Measurements from ENCODE around the gene ZXDC.

Gene ZXDC

DNA sequence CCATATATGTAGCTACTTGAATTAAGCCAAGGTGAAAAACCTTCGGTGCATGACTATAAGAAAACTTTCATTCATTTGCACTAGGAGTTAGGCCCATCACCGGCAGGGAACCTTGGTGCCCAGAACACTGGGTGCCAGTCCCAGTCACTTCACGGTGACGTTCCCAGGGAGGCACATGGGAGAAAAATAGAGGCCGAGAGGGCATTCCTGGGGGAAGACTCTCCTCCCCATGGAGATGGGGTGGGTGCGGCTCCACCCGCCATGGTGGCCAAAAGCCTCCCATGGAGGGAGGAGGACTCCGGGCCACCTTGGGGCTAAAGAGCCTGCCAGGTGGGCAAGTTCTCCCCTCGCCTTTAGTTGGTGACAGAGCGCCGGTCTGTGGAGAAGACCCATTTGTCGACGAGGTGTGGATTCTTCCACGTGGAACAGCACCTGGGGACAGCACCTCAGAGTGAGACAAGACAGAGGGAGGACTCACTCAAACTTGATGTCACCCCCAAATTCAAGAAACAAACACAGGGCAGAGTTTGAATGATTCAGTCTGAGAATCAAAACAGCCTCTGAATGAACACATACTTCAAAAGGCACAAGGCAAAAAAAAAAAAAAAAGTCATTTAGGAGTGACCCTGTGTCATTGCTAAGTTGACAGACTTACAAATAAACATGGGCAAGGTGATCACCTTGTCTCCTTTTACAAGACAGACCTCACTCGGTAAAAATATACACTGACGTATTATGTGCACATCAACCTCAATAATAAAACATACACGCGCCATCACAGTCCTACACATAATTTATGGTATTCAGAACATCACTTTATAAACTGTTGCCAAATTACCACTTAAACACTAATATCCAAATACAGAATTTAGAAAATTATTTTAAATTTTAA, 38.6 kb downstream of the ZXDC start:
- Histone ChIP-seq H3K4me1 (no peaks in the 10 kb centered on the region), H3K27ac (no peak overlapping the region), H3K36me3 (peaks cover 29 to 91% (median 57%) of the 10 kb centered on the region in 11 experiments; a peak in 21 of 22 replicates), H3K4me3 (no peak overlapping the region), H3K4me2 (no peak overlapping the region), H3K9ac (no peak overlapping the region), H3K9me3 (replicated peaks in 1 of 11) (no peaks in the 10 kb centered on the region), H3K27me3 (no peaks in the 10 kb centered on the region), H4K20me1 (peaks cover 0 to 86% (median 16%) of the 10 kb centered on the region in 11 experiments; a peak in 11 of 22 replicates)
- TF ChIP-seq Cebpa-rat (IDR thresholded peaks at IDR 0.05) = no peak

DNA sequence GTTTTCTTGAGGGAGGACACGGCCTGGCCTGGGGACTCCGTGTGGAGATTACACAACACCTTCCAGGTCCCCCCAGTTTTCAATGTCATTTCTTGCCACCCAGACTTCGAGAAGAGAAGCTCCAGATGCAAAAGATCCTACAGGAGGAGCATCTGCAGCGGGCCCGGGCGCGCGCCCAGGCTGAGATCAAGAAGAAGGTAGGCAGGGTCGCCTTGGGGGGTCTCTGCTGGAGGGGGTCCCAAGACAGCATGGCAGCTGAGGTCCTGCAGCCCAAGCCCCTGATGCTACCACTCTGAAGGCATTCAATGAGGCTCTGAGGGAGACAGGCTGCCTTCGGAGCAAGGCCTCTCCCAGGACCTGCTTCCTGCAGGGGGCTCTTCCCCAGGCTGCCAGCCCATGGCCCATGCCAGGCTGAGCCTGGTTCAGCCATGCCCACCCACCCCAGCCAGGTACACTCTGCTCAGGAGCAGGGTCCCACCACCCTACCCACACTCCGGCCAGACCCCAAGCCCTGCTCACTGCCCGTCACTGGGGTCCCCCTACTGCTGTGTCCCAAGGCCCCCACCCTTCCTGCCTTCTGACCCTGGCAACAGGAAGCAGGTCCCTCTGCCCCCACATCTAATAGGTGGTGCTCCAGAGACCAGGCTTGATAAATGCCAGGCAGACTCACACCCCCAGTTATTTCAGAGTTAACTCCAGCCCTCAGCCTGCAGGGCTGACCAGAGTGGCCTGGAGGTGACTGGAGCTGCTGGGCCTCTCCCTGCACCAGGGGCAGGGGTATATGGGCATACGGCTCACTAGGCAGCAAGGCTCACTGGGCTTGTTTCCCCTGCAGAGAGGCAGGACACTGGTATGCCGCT, 40.0 kb downstream of the ZXDC start:
- no peak for TF ChIP-seq Cebpa-rat (IDR thresholded peaks at IDR 0.05)

GRCh38 chr3:126434931-126435411, 40.7 kb downstream of the ZXDC start:
- H3K9me3 ChIP-seq (replicated peaks in 1 of 11) = peaks cover 0 to 7% (median 0%) of the 10 kb centered on the region in 11 experiments; a peak in 1 of 22 replicates
- peaks cover 29 to 72% (median 42%) of the 10 kb centered on the region in 11 experiments; a peak in 21 of 22 replicates for H3K36me3 ChIP-seq
- no peaks in the 10 kb centered on the region for H3K4me1 ChIP-seq
- no peak overlapping the region for H3K9ac ChIP-seq
- no peak for TF ChIP-seq Cebpa-rat (IDR thresholded peaks at IDR 0.05)
- no peak overlapping the region for H3K4me2 ChIP-seq
- H4K20me1 ChIP-seq = peaks cover 0 to 66% (median 12%) of the 10 kb centered on the region in 11 experiments; a peak in 9 of 22 replicates
- H3K27ac ChIP-seq = no peak overlapping the region
- H3K4me3 ChIP-seq = no peak overlapping the region
- no peaks in the 10 kb centered on the region for H3K27me3 ChIP-seq

More for the DNA sequence above, 40.0 kb downstream of the ZXDC start:
- no peak overlapping the region for H3K4me3 ChIP-seq
- H3K9ac ChIP-seq = no peak overlapping the region
- no peaks in the 10 kb centered on the region for H3K4me1 ChIP-seq
- H3K9me3 ChIP-seq (replicated peaks in 1 of 11) = peaks cover 0 to 6% (median 0%) of the 10 kb centered on the region in 11 experiments; a peak in 1 of 22 replicates
- peaks cover 29 to 79% (median 48%) of the 10 kb centered on the region in 11 experiments; a peak in 21 of 22 replicates for H3K36me3 ChIP-seq
- H3K4me2 ChIP-seq = no peak overlapping the region
- no peaks in the 10 kb centered on the region for H3K27me3 ChIP-seq
- peaks cover 0 to 74% (median 12%) of the 10 kb centered on the region in 11 experiments; a peak in 9 of 22 replicates for H4K20me1 ChIP-seq
- H3K27ac ChIP-seq = no peak overlapping the region

DNA sequence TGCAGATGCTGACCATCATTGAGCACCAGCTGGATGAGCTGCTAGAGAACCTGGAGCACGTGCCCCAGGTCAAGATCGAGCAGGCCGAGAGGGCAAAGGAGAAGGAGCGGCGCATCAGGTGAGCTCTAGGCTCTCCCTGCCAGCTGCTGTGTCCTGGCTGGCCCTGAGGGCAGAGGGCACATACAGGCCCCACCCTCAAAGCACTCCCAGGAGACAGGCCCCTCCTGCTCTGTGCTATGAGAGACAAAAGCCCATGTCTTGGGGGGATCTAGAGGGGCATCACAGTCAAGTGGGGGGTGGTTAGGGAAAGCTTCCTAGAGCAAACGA, 41.5 kb downstream of the ZXDC start:
- H3K36me3 ChIP-seq = peaks cover 29 to 64% (median 34%) of the 10 kb centered on the region in 11 experiments; a peak in 21 of 22 replicates
- H4K20me1 ChIP-seq = peaks cover 0 to 59% (median 5%) of the 10 kb centered on the region in 11 experiments; a peak in 7 of 22 replicates
- H3K27me3 ChIP-seq = no peaks in the 10 kb centered on the region
- no peak overlapping the region for H3K27ac ChIP-seq
- no peak overlapping the region for H3K9ac ChIP-seq
- no peak overlapping the region for H3K4me3 ChIP-seq
- peaks cover 0 to 7% (median 0%) of the 10 kb centered on the region in 11 experiments; a peak in 1 of 22 replicates for H3K9me3 ChIP-seq (replicated peaks in 1 of 11)
- TF ChIP-seq Cebpa-rat (IDR thresholded peaks at IDR 0.05) = no peak
- H3K4me1 ChIP-seq = no peaks in the 10 kb centered on the region
- H3K4me2 ChIP-seq = no peak overlapping the region

DNA sequence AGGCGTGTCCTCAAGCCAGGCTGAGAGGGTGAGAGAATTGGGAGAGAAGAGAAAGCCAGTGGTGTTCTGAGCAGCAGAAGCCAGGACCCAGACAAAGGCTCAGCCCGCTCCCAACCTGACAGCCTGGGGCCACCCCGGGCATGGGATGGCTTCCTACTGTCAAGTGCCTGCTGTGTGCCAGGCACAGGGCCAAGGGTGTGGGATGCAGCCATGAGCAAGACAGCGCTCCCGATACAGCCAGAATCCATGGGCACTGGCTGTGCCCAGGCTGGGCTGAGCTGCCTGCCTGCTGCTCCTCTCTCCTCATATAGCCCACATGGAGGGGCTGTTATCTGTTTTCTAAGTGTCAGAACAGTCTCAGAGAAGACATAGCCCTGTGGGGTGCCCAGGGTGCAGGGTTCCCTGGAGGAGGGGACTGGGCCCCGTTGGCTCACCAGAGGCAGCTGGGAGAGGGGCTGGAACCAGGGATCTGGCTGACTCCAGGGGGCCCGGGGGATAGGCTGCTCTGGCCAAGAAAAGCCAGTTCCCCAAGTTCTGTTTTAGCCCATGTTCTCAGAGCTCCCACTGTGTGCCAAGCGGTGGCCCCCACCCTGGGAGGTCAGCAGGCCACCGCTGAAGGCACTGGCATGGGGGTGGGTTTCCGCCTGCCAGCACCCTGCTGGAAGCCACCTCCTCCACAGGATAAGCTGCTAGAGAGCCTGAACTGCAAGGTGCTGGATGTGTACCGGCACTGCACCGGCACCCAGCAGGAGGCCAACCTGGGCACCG, 42.0 kb downstream of the ZXDC start:
- Histone ChIP-seq H3K4me3 (no peak overlapping the region), H3K27me3 (no peaks in the 10 kb centered on the region), H4K20me1 (peaks cover 0 to 53% (median under 1%) of the 10 kb centered on the region in 11 experiments; a peak in 6 of 22 replicates), H3K9ac (no peak overlapping the region), H3K27ac (no peak overlapping the region), H3K4me1 (no peaks in the 10 kb centered on the region), H3K9me3 (replicated peaks in 1 of 11) (peaks cover 0 to 9% (median 0%) of the 10 kb centered on the region in 11 experiments; a peak in 2 of 22 replicates), H3K36me3 (peaks cover 25 to 59% (median 29%) of the 10 kb centered on the region in 11 experiments; a peak in 21 of 22 replicates), H3K4me2 (no peak overlapping the region)
- no peak for TF ChIP-seq Cebpa-rat (IDR thresholded peaks at IDR 0.05)

- no peak overlapping the region for H3K9ac ChIP-seq
- H3K36me3 ChIP-seq = peaks cover 18 to 53% (median 24%) of the 10 kb centered on the region in 11 experiments; a peak in 21 of 22 replicates
- H4K20me1 ChIP-seq = peaks cover 0 to 47% (median 0%) of the 10 kb centered on the region in 11 experiments; a peak in 6 of 22 replicates
- H3K27me3 ChIP-seq = no peaks in the 10 kb centered on the region
- peaks cover 0 to 15% (median 1%) of the 10 kb centered on the region in 11 experiments; a peak in 8 of 22 replicates for H3K9me3 ChIP-seq (replicated peaks in 1 of 11)
- H3K4me2 ChIP-seq = no peak overlapping the region
- no peaks in the 10 kb centered on the region for H3K4me1 ChIP-seq
- no peak overlapping the region for H3K4me3 ChIP-seq
- TF ChIP-seq Cebpa-rat (IDR thresholded peaks at IDR 0.05) = no peak
- no peak overlapping the region for H3K27ac ChIP-seq
Measured at GRCh38 chr3:126433105-126433430, 42.6 kb downstream of the ZXDC start.

DNA sequence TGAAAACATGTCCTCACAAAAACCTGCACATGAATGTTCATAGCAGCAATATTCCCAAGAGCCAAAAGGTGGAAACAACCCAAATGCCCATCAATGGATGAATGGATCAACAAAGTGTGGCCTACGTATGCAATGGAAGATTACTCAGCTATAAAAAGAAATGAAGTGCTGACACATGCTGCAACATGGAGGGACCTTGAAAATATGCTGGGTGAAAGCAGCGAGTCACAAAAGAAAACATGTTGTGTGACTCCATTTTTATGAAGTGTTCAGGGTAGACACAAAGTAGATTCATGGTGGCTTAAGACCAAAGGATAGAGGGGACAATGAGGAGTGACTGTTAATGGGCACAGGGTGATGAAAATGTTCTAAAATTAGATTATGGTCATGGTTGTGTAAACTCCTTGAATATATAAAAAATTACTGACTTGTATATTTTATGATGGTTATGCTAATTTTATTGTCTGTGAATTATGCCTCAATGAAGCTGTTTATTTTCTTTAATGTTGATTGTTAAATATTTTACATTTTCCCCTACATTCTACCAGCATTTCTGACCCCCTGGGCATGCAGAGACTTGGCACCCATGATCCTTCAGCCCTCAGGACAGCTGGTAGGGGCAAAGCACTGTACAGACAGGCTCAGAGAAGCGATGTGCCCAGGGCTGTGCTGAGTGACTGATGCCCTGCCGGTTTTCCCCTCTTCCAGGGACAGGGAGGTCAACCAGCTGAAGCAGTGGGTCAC, 43.2 kb downstream of the ZXDC start:
- Histone ChIP-seq H3K4me3 (no peak overlapping the region), H3K9ac (no peak overlapping the region), H3K4me1 (no peaks in the 10 kb centered on the region), H3K4me2 (no peak overlapping the region), H4K20me1 (peaks cover 0 to 43% (median 0%) of the 10 kb centered on the region in 11 experiments; a peak in 4 of 22 replicates), H3K27me3 (no peaks in the 10 kb centered on the region), H3K36me3 (peaks cover 13 to 47% (median 19%) of the 10 kb centered on the region in 11 experiments; a peak in 19 of 22 replicates), H3K27ac (no peak overlapping the region), H3K9me3 (replicated peaks in 1 of 11) (peaks cover 0 to 20% (median 7%) of the 10 kb centered on the region in 11 experiments; a peak in 16 of 22 replicates)
- no peak for TF ChIP-seq Cebpa-rat (IDR thresholded peaks at IDR 0.05)
